ENCODE results near the gene ARF1.
A peak's percentile ranks its signal among the peaks of the same experiment; 100 is the strongest.

ARF1 gene

DNA sequence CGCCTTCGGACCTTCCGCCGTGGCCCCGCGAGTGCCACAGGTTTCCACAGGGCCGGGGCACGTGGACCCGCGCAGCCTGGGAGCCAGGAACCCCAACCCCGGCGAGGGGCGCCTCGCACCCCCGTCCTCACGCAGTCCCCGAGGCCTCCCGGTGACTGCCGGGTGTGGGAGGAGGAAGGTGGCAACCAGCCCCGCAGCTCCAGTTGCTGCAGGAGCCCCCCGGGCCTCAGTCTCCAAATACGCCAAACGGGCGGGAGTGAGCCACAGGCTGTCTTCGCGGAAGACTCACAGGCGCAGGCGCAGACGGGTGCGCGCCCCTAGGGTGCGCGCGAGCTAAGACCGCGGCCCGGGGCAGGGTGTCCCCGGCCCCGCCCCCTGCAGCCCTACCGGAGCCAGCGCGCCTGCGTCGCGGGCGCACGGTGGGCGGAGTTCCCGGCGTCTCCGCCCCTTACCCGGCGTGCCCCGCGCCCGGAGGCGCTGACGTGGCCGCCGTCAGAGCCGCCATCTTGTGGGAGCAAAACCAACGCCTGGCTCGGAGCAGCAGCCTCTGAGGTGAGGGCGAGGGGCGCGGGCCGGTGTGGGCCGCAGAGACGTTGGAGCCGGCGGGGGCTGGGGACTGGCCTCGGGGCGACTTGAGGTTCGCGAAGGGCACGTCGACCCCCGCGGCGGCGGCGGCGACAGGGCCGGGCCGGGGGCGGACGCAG lies at the start of gene ARF1:
Gene ARF1, plus strand, starts transcription at position 495 of the 704 bp plus-strand sequence. CDS start 14,407 bp downstream, outside the sequence.
- DNase-seq, result peak; percentile 96

DNA sequence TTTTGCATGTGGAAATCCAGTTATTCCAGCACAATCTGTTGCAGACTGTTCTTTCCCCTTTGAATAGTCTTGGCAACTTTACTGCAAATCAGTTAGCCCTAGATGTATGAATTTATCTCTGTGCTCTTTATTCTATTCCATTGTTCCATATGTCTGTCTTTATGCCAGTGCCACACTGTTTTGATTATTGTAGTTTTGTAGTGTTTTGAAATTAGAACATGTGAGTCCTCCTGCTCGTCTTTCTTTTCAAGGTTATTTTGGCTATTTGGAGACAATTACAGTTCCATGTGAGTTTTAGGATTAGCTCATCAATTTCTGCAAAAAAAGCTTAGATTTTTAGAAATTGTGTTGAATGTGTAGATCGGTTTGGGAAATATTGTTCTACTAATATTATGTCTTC lies 49.1 kb upstream of the ARF1 start:
- DNase-seq, result no peak

DNA sequence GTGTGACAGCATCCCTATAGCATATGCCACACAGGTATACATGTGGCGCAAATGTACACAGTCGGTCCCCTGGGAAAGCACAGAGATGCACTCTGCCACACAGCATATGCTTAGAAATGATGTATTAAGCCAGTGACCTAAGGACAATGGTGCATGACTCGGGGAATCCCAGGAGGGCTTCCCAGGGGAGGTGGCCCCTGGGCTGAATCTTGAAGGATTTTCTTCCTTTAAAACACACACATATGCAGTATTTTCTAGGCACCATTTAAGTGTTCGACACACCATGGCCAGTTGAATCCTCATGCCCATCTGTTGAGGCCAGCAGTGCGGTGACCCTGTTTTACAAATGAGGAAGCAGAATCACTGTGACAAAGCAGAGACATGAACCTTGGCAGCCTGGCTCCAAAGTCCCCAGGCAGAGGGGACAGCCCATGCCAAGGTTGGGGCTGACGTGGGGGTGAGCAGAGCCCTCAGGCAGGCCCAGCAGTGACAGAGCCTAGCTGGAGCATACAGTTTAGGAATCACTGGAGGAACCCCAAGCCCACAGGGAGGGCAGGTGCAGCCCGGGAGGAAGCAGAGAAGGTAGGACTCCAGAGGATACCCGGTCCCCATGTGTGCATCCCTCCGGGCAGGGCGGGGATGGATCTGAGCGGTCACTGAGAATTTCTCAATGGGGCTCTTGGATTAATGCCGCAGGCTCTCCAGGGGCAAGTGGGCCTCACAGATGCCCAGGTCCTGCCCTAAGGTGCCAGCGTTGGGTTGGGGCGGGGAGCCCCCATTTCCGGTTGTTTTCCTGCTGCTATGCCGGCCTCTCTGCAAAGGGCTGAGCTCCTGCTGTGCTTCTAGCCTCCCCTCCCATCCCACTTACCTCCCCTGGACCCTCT lies 47.3 kb upstream of the ARF1 start:
- DNase-seq, result no peak

GRCh38 chr1:228035844-228036243 lies 46.7 kb upstream of the ARF1 start:
- no peak for DNase-seq

GRCh38 chr1:228036701-228037231 lies 45.7 kb upstream of the ARF1 start:
- no peak for DNase-seq

- peak; percentile 56 for DNase-seq
Observed at GRCh38 chr1:228037401-228038386, 44.8 kb upstream of the ARF1 start.

DNA sequence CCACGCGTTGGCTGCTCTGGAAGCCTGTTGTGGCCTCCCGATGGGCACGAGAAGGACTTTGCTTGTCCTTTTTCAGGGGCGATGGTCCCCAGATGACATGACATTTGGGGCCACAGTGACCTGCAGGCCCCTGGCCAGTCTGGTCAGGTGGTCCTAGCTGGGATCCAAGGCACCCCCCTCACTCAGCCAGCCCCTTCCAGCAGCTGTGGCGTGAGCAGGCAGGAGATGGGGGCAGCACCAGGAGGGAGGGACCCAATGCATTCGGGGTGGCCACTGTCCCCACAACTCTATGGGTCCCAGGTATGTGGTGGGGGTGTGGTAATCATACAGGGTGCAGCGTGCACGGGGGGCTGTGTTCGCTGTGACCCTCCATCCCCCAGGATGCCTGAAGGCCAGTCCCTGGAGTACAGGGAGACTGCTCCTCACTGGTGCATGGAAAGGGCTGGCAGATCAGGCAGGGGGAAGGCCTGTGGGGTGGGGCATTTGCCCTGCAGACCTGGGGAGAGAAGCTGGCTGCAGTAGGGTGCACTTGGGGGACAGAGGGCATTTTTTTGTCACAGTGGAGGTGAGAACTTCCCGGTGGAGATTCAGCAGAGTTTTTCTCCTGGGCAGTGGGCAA lies 44.0 kb upstream of the ARF1 start:
- DNase-seq, result no peak

DNA sequence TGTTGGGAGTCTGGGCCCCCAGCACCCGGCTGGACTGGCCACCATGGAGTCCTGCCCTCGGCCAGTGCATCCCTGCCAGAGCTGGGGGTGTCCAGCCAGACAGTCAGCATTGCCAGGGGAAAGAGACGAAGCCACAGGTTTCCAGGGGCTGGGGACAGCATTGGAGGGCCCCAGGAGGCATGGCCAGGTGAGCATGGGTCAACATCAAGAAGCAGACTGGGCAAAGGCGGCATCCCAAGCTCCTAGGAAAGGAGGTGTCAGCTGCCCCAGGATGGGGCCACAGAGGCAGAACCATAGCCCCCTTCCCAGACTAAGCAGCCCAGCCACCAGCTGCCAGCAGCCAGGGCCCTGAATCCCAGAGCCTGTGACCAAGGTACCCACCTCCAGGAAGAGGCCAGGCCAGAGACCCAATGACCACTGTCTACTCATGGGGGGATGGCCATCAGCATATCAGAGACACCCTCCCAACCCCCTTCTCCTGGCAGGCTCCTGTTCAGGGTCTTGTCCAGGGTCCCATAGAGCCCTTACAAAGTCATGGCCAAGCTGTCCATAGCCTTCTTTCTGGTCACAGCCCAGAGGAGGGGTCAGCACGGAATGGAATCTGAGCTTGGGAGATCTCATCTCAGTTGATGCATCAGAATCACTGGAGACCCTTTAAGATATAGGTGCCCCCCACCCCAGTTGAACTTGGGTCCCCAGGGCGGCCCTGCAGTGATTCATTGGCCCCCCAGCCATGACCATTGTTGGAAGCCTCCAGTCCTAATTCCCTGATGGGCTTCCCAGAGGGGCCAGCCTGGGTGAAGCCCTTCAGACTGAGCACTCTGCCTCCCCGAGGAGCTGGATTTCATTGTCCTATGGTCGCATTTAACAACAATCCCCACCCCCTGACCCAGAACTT lies 43.3 kb upstream of the ARF1 start:
- DNase-seq, result no peak

DNA sequence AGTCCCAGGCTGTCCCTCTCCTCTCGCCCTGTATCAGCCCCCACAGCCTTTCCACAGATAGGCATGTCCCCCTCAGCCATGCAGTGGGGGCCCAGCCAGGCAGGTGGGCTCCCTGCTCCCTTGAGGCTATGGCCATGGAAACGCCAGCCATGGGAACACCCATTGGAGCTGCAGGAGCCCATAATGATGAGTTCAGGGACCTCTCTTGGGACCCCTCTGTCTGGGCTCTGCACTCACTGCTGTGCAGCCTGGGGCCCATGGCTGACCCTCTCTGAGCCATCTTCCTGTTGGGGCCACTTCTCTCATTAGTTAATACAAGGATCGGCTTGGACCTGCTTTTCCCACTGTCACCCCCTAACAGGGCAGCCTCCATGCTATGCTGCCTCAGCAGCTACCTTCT lies 42.5 kb upstream of the ARF1 start:
- DNase-seq, result no peak

DNA sequence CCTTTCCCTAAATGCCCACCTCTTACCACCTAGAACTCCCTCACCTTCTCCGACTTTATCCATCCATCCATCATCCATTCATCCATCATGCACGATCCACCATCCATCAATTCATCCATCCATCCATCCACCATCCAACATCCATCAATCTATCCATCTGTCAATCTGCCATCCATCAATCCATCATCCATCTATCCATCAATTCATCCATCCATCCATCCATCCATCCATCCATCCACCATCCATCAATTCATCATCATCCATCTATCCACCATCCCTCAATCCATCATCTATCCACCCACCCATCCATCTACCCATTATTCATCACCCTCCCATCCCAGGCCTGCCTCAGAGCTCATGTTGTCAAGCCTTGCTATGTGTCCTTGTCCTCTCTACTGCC lies 41.2 kb upstream of the ARF1 start:
- DNase-seq, result no peak

GRCh38 chr1:228042508-228042907 lies 40.0 kb upstream of the ARF1 start:
- DNase-seq, result no peak

DNA sequence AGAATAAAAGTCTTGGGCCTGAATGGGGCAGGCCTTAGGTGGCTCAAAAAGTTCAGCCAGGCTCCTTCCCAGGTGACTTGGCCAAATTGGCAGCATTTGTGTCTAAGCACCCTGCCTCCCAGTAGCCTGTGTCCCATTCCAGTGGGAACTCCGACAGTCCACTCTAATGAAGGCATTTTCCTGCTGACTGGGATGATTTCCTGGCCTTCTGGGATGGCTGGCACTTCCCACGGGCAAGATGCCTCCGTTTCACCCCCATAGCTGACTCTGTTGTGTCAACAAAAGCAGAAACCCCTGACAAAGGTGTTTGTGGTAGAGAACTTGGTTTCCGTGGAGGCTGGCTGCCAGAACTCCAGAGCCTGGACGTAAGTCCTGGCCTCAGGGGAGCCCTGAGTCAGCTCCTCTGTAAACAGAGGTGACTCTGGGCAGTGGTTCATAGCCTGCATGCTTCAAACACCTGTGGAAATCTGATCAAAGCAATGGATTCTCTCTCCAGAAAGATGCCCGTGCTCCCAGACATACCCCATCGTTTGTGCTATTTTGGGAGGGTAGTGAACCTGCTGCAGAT lies 39.1 kb upstream of the ARF1 start:
- DNase-seq, result no peak

DNA sequence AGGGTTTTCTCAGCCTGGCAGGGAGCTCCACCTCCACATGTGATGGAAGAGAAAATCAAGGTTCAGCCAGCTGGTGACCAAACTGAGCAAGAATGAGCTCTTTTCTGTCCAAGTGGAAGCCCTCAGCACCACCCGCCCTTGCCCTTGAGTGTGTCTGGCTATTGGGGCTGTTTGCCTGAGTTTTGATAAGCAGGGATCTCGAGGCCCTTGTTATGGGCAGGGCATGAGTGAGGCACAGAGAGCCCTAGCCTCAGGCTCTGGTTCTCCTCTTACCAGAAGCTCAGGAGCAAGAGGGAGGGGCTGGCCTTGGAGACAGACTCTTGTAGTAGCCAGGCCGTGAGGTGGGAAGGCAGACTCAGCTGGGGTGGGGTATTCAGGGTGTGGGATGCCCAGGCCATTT lies 37.5 kb upstream of the ARF1 start:
- no peak for DNase-seq

GRCh38 chr1:228045405-228045804 lies 37.1 kb upstream of the ARF1 start:
- DNase-seq, result no peak

DNA sequence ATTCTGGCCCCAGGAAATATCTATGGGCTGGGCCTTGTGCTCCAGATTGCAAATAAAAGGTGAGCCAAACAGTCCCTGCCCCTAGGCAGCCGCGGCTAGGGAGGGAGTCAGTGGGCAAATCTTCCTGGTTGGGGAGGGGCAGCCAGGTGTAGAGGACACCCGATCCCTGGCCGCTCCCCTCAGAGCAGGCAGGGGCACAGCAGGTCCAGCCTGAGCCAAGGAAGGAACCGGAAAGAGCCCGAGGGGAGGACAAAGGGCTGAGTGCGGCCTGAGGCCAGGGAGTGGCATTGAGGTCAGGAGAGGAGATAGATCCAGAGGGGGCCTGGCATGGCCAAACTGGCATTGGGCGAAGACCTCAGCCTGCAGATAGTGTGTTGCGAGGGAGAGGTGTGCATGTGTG lies 36.6 kb upstream of the ARF1 start:
- no peak for DNase-seq

DNA sequence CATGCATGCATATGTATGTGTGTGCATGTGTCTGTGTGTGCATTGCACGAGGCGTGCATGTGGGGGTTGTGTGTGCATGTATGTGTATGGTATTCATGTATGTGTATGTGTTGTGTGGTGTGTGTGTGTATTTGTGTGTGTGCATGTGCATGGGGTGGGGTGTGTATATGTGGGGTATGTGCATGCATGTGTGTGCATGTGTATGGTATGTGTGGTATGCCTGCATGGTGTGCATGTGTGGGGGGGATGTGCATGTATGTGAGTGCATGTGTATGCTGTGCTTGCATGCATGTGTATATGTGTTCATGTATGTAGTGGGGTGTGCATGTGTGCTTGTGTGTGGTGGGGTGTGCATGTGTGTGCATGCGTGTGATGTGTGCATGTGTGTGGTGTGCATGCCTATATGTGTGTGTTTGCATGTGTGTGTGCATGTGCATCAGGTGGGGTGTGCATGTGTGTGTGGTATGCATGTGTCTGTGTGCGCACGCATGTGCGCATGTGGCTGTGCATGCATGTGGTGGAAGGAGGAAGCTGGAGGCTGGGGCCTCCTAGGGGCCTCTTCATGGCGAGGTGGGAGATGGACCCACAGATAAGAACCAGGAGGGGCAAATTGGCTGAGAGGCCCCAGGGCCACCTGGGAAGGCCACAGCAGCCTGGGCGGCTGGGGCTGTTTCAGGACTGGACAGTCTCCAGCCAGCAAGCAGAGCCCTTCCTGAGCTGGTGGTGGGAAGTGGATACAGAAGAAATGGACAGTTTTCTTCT lies 35.9 kb upstream of the ARF1 start:
- no peak for DNase-seq

- DNase-seq, result no peak
Observed at GRCh38 chr1:228047183-228047466, 35.4 kb upstream of the ARF1 start.

DNA sequence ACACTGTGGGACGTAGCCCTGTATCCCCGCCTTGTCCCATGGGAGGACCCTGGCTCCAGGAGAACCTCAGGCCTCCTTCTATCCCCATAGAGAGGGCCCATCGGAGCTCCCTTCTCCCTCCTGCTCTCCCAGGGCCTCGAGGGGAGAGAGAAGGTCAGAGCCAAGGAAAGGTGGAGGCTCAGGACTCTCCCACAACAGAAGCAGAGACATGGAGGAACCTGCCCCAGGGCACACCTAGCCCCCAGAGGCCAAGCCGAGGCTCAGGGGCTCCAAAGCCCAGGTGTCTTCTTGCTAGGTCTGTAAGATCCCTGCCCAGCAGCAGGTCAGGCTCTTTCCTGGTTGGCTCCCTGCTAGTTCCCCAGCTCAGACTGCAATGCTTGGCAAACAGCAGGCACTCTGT lies 34.4 kb upstream of the ARF1 start:
- DNase-seq, result no peak

GRCh38 chr1:228048659-228049298 lies 33.7 kb upstream of the ARF1 start:
- DNase-seq, result no peak
